Erythroblast (primary cell): Measurements from ENCODE around the gene SPOCK1.

Source experiments
- GATA1 ChIP-seq: IDR thresholded peaks from 2 replicates; pipeline ENCODE4 v1.6.1; 2011; ENCODE audit warnings: low read depth, mild to moderate bottlenecking, control low read depth, low read length, moderate library complexity
- POLR2A ChIP-seq: IDR thresholded peaks from 2 replicates; pipeline ENCODE4 v1.6.1; 2011; ENCODE audit warnings: mild to moderate bottlenecking, low read length

DNA sequence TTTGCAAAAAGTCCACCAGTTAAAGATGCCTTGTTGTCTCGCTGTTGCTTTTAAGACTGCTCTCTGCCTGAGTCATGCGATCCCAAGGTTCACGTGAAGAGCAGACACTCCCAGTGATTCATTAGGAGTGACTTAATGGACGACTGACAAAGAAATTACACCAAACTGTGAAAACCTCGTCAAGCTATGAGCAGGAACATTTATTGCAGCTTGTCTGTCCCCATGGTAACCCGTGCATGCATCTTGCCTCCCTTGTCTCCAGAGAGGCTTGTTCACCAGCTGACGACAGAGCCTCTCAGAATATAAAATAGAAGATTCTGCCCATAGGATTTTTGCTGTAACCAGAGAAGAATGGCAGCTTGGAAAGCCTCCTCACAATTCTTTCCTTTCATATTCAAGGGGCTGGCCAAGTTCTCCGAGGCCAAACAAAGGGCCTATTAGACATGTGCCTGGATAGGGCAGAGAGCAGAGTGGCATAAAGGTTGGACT, 352.7 kb downstream of the SPOCK1 start:
- TF ChIP-seq POLR2A (no peak), GATA1 (no peak)
